ENCODE data around the gene ADARB2.

Gene ADARB2

DNA sequence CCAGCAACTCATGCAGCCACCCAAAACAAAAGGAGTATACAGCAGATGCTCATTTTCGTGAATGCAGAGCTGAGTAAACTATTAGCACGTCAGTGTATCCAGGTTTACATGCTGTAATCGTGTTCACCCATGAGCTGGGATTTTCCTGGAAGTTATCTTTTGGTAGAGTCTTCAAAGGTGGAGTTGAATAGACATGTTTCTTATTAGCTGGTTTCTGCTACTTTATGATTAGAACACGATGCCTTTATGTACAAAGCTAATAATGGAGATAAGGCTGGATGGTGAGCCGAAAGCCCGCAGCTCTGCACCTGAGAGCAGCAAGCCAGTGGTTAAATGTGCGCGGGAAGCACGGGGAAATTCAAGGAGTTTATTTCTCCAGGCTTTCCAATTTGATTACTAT, 123.8 kb downstream of the ADARB2 start:
- no peak for DNase-seq (ENCODE audit: low read depth)
- TF ChIP-seq, protein P1, sequence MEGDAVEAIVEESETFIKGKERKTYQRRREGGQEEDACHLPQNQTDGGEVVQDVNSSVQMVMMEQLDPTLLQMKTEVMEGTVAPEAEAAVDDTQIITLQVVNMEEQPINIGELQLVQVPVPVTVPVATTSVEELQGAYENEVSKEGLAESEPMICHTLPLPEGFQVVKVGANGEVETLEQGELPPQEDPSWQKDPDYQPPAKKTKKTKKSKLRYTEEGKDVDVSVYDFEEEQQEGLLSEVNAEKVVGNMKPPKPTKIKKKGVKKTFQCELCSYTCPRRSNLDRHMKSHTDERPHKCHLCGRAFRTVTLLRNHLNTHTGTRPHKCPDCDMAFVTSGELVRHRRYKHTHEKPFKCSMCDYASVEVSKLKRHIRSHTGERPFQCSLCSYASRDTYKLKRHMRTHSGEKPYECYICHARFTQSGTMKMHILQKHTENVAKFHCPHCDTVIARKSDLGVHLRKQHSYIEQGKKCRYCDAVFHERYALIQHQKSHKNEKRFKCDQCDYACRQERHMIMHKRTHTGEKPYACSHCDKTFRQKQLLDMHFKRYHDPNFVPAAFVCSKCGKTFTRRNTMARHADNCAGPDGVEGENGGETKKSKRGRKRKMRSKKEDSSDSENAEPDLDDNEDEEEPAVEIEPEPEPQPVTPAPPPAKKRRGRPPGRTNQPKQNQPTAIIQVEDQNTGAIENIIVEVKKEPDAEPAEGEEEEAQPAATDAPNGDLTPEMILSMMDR (IDR thresholded peaks at IDR 0.05; ENCODE audit: control insufficient read depth, insufficient read depth, low read depth, low read length, missing control alignments), result no peak
- H3K4me3 ChIP-seq (ENCODE audit: control insufficient read depth, low read depth, low read length), result no peak overlapping the region

DNA sequence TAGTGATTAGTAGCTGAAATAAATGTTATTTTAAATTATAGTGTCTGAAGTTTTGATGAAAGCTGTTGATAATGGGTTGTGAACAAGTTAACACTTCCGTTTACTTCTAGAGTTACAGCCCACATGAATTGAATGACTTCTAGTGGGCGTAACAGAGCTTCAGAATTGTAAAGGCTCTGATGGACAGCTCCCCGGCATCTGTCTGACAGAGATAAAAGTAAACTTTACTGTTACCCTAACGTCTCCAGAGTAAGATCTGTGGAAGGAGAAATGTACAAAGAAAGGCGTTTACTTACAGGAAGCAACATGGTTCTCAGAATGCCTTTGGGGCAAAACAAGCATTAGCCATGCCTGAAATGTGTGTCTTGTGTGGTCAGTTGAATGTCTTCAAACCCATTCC, 124.4 kb downstream of the ADARB2 start:
- no peak for DNase-seq (ENCODE audit: low read depth)
- TF ChIP-seq, protein P1 (IDR thresholded peaks at IDR 0.05; ENCODE audit: control insufficient read depth, insufficient read depth, low read depth, low read length, missing control alignments), result no peak

DNA sequence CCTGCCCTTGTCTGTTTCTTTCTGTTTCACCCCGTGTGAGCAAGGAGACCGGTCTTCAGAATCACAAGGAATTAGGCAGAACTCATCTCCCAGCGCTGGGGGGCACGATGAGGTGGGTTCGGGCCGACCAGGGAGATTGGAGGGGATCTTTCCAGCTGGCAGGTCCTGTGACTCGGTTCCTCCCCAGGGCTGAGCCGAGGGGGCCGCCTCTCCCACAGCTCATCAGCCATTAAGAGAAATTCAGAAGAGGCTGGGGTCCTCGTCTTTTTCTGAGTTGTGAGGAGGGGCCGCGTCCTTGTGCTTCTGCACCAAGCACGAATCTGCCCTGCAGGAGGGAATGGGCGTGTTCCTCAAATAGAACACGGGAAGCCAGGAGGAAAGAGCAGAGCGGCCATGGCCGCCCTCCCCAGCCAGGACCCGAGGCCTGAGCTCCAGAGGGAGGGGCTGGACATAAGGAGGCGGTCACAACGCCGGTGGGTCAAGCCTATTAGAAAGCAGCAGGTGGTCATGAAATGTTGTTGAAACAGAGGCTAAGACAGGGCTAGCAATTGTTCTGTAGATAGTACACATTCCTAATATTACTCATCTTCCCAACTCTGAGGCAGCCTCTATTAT, 125.3 kb downstream of the ADARB2 start:
- TF ChIP-seq, protein P1 (IDR thresholded peaks at IDR 0.05; ENCODE audit: control insufficient read depth, insufficient read depth, low read depth, low read length, missing control alignments), result no peak

More for the DNA sequence above, 124.4 kb downstream of the ADARB2 start:
- H3K4me3 ChIP-seq (ENCODE audit: control insufficient read depth, low read depth, low read length), result no peak overlapping the region

DNA sequence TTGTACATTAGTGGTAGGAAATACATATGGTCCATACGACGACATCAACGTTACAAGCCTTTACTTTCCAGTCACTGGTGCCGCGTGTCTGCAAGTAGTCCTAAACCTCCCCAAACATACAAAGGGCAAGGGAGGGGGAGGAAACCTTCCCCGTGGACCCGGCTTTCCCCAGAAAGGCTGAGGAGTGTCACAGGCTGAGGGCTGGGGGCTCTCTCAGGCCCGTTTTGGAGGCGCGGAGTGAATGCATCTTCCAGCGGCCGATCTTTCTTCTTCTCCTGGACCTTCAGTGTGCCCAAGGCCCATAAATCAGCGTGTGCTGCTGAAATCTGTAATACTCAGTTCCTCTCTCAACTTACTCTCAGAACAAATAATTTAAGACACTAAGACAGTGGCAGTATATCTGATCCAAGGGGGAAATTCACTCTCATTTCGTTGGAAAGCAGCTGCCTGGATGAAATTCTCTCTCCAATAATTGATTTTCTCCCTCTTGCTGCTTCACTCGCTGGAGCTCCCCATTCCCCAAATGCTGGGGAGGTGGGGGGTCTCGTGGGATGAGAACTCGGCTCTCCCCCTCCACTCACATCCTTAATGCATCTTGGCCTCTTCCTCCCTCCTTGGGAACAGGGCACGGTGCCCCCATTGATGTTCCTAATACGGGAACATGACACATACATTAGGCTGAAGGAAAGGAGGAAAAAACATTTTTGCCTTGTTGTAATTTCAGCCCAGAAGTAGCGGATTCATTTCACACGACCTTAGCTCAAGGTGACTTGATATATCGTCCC, 126.1 kb downstream of the ADARB2 start:
- DNase-seq (ENCODE audit: low read depth), result no peak
- TF ChIP-seq, protein P1 (IDR thresholded peaks at IDR 0.05; ENCODE audit: control insufficient read depth, insufficient read depth, low read depth, low read length, missing control alignments), result no peak
- H3K4me3 ChIP-seq (ENCODE audit: control insufficient read depth, low read depth, low read length), result no peak overlapping the region

More for the DNA sequence above, 125.3 kb downstream of the ADARB2 start:
- H3K4me3 ChIP-seq (ENCODE audit: control insufficient read depth, low read depth, low read length), result no peak overlapping the region
- no peak for DNase-seq (ENCODE audit: low read depth)

DNA sequence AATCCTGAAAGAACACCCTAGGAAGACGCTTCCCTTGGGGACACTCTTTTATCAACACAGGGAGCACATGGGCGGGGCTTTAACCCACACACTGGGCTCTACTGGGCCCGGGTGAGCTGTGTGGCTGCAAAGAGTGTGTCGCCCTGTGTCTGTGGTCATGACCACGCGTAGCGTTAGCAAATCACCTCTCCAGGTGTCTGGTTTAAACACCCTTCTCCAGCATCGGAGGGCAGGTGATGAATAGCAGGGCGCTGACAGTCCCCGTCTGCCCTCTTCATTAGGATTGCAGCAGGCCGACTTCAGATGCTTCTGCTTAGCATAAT, 127.7 kb downstream of the ADARB2 start:
- no peak overlapping the region for H3K4me3 ChIP-seq (ENCODE audit: control insufficient read depth, low read depth, low read length)
- TF ChIP-seq, protein P1 (IDR thresholded peaks at IDR 0.05; ENCODE audit: control insufficient read depth, insufficient read depth, low read depth, low read length, missing control alignments), result no peak
- DNase-seq (ENCODE audit: low read depth), result no peak

DNA sequence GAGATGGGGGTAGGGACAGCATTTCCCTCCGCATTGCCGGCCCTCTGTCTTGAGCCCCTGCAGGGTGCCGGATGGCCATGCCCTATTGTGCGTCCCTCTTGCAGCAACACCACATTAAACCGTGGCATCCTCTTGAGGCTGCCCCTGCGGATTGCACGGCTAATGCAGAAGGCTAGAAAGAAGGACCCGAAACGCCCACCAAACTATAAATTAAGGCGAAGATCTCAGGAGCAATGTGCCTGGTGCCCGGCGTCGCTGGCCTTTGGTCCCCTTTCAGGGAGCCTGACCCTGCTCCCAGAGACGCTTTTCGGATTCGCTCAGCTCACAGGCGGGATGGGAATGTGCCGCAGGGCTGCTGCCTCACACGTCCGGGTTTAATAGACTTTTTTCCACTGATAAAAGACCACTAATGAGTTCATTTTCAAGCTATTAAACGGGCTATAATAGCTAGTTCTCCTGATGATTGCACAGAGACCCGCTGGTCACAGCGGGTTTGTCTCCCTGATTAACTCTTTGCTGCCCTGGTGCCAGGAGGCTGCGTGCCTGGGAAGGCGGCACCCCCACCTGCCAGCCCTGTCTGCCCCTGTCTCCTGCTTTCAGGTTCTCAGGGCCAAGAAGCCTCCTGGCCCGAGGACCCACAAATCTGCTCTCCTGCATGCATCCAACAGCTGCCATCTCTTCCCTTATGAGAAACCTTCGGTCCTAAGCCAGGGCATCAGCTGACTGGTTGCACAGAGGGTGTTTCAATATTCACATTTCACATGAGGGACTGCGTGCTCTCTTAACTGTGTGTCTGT, 128.3 kb downstream of the ADARB2 start:
- no peak for DNase-seq (ENCODE audit: low read depth)

More for the DNA sequence above, 128.3 kb downstream of the ADARB2 start:
- TF ChIP-seq, protein P1 (IDR thresholded peaks at IDR 0.05; ENCODE audit: control insufficient read depth, insufficient read depth, low read depth, low read length, missing control alignments), result no peak
- no peak overlapping the region for H3K4me3 ChIP-seq (ENCODE audit: control insufficient read depth, low read depth, low read length)

Measured in AG09309 (cell line).